Activated CD8-positive, alpha-beta T cell treated with anti-CD3 and anti-CD28 coated beads for 36 hours (primary cell): Measurements from ENCODE around the gene KRTAP5-2. TPM values are rescaled to one million over a fixed set of nuclear protein-coding genes. Genes with fewer than 3 reads are reported as not detected.

Experiments used
- ATAC-seq: fragments of 200-7000 bp; cut with Tn5 transposase; one replicate; pipeline ENCODE4 v1.10.0; 2021; ENCODE audit warnings: mild to moderate bottlenecking, moderate library complexity
- CTCF ChIA-PET: fragments of 350-600 bp; sonication (Branson Sonifier 250); formaldehyde crosslinking; loops from one replicate; lab custom pipeline; 2021; ENCODE audit warnings: antibody characterized with exemption; lab: Charles Lee
- POLR2A ChIA-PET: fragments of 350-600 bp; sonication (Branson Sonifier 250); formaldehyde crosslinking; loops from one replicate; lab custom pipeline; 2021; ENCODE audit warnings: antibody characterized with exemption; lab: Charles Lee
- DNase-seq: peaks from one replicate; pipeline ENCODE4 v3.0.0-alpha.2; 2020
- H3K27ac Mint-ChIP-seq: one replicate; pipeline ENCODE4 v1.8.0; 2021; ENCODE audit warnings: mild to moderate bottlenecking, mixed read lengths
- H3K27me3 Mint-ChIP-seq: one replicate; pipeline ENCODE4 v1.8.0; 2021; ENCODE audit warnings: mixed read lengths
- H3K36me3 Mint-ChIP-seq: one replicate; pipeline ENCODE4 v1.8.0; 2021; ENCODE audit warnings: low read depth, mixed read lengths
- H3K4me1 Mint-ChIP-seq: one replicate; pipeline ENCODE4 v1.8.0; 2021; ENCODE audit warnings: low read depth, mixed read lengths
- H3K4me3 Mint-ChIP-seq: one replicate; pipeline ENCODE4 v1.8.0; 2021; ENCODE audit warnings: mild to moderate bottlenecking, moderate library complexity, mixed read lengths
- H3K9me3 Mint-ChIP-seq: one replicate; pipeline ENCODE4 v1.8.0; 2021; ENCODE audit warnings: mixed read lengths
- CTCF ChIP-seq: fragments of 200-600 bp; IDR thresholded peaks from one replicate; pipeline ENCODE4 v1.8.0; 2022; ENCODE audit warnings: antibody characterized with exemption, mild to moderate bottlenecking
- intact Hi-C: fragments of 100-400 bp; cut with micrococcal nuclease; formaldehyde crosslinking; loops from one replicate; pipeline ENCODE4 v1.10.0; 2022
- total RNA-seq, 2 experiments: library from RNA; stranded (reverse); gene quantifications; one replicate each; pipeline ENCODE4 v1.2.3, GENCODE V29; 2021

Gene KRTAP5-2
- total RNA-seq, 2 experiments from 2014 or later = not detected

- Mint-ChIP-seq H3K36me3 (no peaks in the 10 kb centered on the region), H3K27ac (no peak overlapping the region), H3K4me3 (no peak overlapping the region), H3K4me1 (peaks cover 9% of the 10 kb centered on the region), H3K27me3 (no peaks in the 10 kb centered on the region), H3K9me3 (no peaks in the 10 kb centered on the region)
- ChIA-PET POLR2A (no interaction called here), CTCF (interaction anchor here (3.5 kb wide), 1 partner anchor 9 kb away, joined by 22 read pairs; no protein-coding TSS in a partner anchor)
- intact Hi-C loops = no loop called here
- no peak for TF ChIP-seq CTCF
- ATAC-seq = no peak
- DNase-seq = no peak
These were observed 32.8 kb downstream of the KRTAP5-2 start for GRCh38 chr11:1565173-1565903.

- H3K27ac Mint-ChIP-seq = no peak overlapping the region
- H3K9me3 Mint-ChIP-seq = no peaks in the 10 kb centered on the region
- DNase-seq (no peak), ATAC-seq (no peak)
- no peaks in the 10 kb centered on the region for H3K27me3 Mint-ChIP-seq
- no peak overlapping the region for H3K4me3 Mint-ChIP-seq
- no peak for TF ChIP-seq CTCF
- peaks cover 9% of the 10 kb centered on the region for H3K4me1 Mint-ChIP-seq
- intact Hi-C loops = no loop called here
- H3K36me3 Mint-ChIP-seq = no peaks in the 10 kb centered on the region
- ChIA-PET POLR2A (no interaction called here), CTCF (interaction anchor here (1.2 to 3.5 kb wide), 2 partner anchors 9 to 18 kb away, joined by 3 to 22 read pairs; no protein-coding TSS in a partner anchor)
These were observed 33.4 kb downstream of the KRTAP5-2 start for GRCh38 chr11:1564535-1565172.

- no peaks in the 10 kb centered on the region for H3K9me3 Mint-ChIP-seq
- peaks cover 5% of the 10 kb centered on the region for H3K4me1 Mint-ChIP-seq
- no peak for TF ChIP-seq CTCF
- no peak overlapping the region for H3K4me3 Mint-ChIP-seq
- ATAC-seq = no peak
- ChIA-PET CTCF (interaction anchor here (1.2 to 3.5 kb wide), 2 partner anchors 10 to 17 kb away, joined by 3 to 22 read pairs; no protein-coding TSS in a partner anchor), POLR2A (no interaction called here)
- H3K27me3 Mint-ChIP-seq = no peaks in the 10 kb centered on the region
- H3K27ac Mint-ChIP-seq = no peak overlapping the region
- intact Hi-C loops = no loop called here
- no peaks in the 10 kb centered on the region for H3K36me3 Mint-ChIP-seq
- DNase-seq = no peak
These were observed 34.2 kb downstream of the KRTAP5-2 start for GRCh38 chr11:1563697-1564534.

GRCh38 chr11:1563149-1563638, 34.9 kb downstream of the KRTAP5-2 start:
- no peak for TF ChIP-seq CTCF
- ChIA-PET POLR2A (no interaction called here), CTCF (interaction anchor here (3.5 kb wide), 1 partner anchor 11 kb away, joined by 22 read pairs; no protein-coding TSS in a partner anchor)
- Mint-ChIP-seq H3K9me3 (no peaks in the 10 kb centered on the region), H3K36me3 (no peaks in the 10 kb centered on the region), H3K4me1 (no peaks in the 10 kb centered on the region), H3K27ac (no peak overlapping the region), H3K4me3 (no peak overlapping the region), H3K27me3 (no peaks in the 10 kb centered on the region)
- intact Hi-C loops = no loop called here
- ATAC-seq = no peak
- DNase-seq = no peak
